WTC11 (cell line): Measurements from ENCODE around the gene KCND1. TPM values are rescaled to one million over a fixed set of nuclear protein-coding genes. Genes with fewer than 3 reads are reported as not detected.

ENCODE experiments used
- ESRRA ChIP-seq: sonication (generic); formaldehyde crosslinking; IDR thresholded peaks from 2 replicates; pipeline ENCODE4 v1.8.1; 2022; ENCODE audit warnings: mild to moderate bottlenecking, missing genetic modification reagents, borderline replicate concordance
- total RNA-seq: library from RNA; stranded (reverse); gene quantifications from 3 replicates; pipeline ENCODE4 v1.2.3, GENCODE V29; 2021

The KCND1 gene
- total RNA-seq, 1 experiment from 2014 or later: 5.4 TPM

GRCh38 chrX:48911412-48912182 is 60.0 kb downstream of the KCND1 start, which contains the start of gene SLC35A2 (continued):
- TF ChIP-seq ESRRA (CRISPR knock-in tag): 0 out of 2 replicates have a peak, but pooled peaks have one; percentile 17
- TF ChIP-seq, all 79 proteins: peak for 24

Other genes with a start within 250 kb of the KCND1 start
- gene GLOD5, start 210.1 kb downstream of the KCND1 start, total RNA-seq: 0.27 TPM in 1 of 3 replicates, not detected in the others
- 0.25 to 0.27 TPM (median 0.26 TPM) in 3 replicates for gene GATA1, start 185.3 kb downstream of the KCND1 start, total RNA-seq
- gene HDAC6, start 169.8 kb downstream of the KCND1 start, total RNA-seq: 58.5 to 60.3 TPM (median 59.2 TPM) in 3 replicates
- not detected in 3 replicates for gene ERAS, start 145.3 kb downstream of the KCND1 start, total RNA-seq
- 7.4 to 8.0 TPM (median 7.5 TPM) in 3 replicates for gene PCSK1N, start 136.2 kb downstream of the KCND1 start, total RNA-seq
- gene TIMM17B, start 74.1 kb downstream of the KCND1 start, total RNA-seq: 99.6 to 120 TPM (median 114 TPM) in 3 replicates
- gene PQBP1, start 73.9 kb downstream of the KCND1 start, total RNA-seq: 79.4 to 81.2 TPM (median 81.2 TPM) in 3 replicates
- 18.0 to 21.0 TPM (median 20.2 TPM) in 3 replicates for gene SLC35A2, start 60.2 kb downstream of the KCND1 start, total RNA-seq
- 146 to 184 TPM (median 182 TPM) in 3 replicates for gene PIM2, start 52.8 kb downstream of the KCND1 start, total RNA-seq
- gene OTUD5, start 14.2 kb downstream of the KCND1 start, total RNA-seq: 50.9 to 52.6 TPM (median 51.1 TPM) in 3 replicates
- gene GRIPAP1, start 30.4 kb upstream of the KCND1 start, total RNA-seq: 60.0 to 70.7 TPM (median 60.9 TPM) in 3 replicates
- gene TFE3, start 71.5 kb upstream of the KCND1 start, total RNA-seq: 46.4 to 51.2 TPM (median 50.0 TPM) in 3 replicates
- 13.0 to 15.2 TPM (median 14.4 TPM) in 3 replicates for gene CCDC120, start 87.2 kb upstream of the KCND1 start, total RNA-seq
- 14.8 to 16.1 TPM (median 15.0 TPM) in 3 replicates for gene PRAF2, start 102.2 kb upstream of the KCND1 start, total RNA-seq
- gene WDR45, start 108.0 kb upstream of the KCND1 start, total RNA-seq: 20.0 to 23.9 TPM (median 21.4 TPM) in 3 replicates
- 18.5 to 19.9 TPM (median 19.0 TPM) in 3 replicates for gene GPKOW, start 151.9 kb upstream of the KCND1 start, total RNA-seq
- 1.2 to 2.4 TPM (median 2.0 TPM) in 3 replicates for gene MAGIX, start 190.9 kb upstream of the KCND1 start, total RNA-seq
- 11.8 to 12.9 TPM (median 12.4 TPM) in 3 replicates for gene PLP2, start 200.1 kb upstream of the KCND1 start, total RNA-seq
- gene PRICKLE3, start 214.5 kb upstream of the KCND1 start, total RNA-seq: 12.5 to 14.6 TPM (median 12.8 TPM) in 3 replicates
- 4.8 to 7.0 TPM (median 5.3 TPM) in 3 replicates for gene SYP, start 228.3 kb upstream of the KCND1 start, total RNA-seq